GM12873 (cell line): Measurements from ENCODE around the gene TUBGCP6.

Source experiments
- TF ChIP-seq, protein P1 (sequence below): IDR thresholded peaks from 2 replicates; pipeline ENCODE4 v1.5.1; 2012; ENCODE audit warnings: low read depth, mild to moderate bottlenecking, moderate library complexity, low read length, control low read depth; ENCODE audit not compliant: insufficient read depth; ENCODE audit errors: missing control alignments

TUBGCP6 gene

DNA sequence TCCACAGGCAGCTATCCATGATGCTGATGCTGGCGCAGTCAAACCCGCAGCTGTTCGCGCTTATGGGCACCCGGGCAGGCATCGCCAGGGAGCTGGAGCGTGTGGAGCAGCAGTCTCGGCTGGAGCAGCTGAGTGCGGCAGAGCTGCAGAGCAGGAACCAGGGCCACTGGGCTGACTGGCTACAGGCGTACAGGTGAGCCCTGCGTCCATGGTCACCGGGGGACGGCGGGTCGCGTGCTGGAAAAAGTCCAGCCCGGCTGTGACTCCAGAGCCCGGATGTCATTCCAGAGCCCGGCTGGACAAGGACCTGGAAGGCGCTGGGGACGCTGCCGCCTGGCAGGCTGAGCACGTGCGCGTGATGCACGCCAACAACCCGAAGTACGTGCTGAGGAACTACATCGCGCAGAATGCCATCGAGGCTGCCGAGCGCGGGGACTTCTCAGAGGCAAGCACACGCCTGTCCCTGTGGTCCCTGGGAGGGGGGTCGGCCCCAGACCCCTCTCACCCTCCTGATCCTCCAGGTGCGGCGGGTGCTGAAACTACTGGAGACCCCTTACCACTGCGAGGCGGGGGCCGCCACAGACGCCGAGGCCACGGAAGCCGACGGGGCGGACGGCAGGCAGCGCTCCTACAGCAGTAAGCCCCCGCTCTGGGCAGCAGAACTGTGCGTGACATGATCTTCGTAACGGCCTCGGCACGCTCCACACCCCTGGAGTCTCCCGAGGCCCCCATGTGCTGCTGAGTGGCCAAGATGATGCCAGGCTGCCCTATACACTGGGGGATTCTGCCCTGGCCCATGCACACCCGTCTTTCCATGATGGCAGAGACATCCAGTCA lies 27.9 kb downstream of the TUBGCP6 start:
- TF ChIP-seq, protein P1, sequence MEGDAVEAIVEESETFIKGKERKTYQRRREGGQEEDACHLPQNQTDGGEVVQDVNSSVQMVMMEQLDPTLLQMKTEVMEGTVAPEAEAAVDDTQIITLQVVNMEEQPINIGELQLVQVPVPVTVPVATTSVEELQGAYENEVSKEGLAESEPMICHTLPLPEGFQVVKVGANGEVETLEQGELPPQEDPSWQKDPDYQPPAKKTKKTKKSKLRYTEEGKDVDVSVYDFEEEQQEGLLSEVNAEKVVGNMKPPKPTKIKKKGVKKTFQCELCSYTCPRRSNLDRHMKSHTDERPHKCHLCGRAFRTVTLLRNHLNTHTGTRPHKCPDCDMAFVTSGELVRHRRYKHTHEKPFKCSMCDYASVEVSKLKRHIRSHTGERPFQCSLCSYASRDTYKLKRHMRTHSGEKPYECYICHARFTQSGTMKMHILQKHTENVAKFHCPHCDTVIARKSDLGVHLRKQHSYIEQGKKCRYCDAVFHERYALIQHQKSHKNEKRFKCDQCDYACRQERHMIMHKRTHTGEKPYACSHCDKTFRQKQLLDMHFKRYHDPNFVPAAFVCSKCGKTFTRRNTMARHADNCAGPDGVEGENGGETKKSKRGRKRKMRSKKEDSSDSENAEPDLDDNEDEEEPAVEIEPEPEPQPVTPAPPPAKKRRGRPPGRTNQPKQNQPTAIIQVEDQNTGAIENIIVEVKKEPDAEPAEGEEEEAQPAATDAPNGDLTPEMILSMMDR, result no peak

DNA sequence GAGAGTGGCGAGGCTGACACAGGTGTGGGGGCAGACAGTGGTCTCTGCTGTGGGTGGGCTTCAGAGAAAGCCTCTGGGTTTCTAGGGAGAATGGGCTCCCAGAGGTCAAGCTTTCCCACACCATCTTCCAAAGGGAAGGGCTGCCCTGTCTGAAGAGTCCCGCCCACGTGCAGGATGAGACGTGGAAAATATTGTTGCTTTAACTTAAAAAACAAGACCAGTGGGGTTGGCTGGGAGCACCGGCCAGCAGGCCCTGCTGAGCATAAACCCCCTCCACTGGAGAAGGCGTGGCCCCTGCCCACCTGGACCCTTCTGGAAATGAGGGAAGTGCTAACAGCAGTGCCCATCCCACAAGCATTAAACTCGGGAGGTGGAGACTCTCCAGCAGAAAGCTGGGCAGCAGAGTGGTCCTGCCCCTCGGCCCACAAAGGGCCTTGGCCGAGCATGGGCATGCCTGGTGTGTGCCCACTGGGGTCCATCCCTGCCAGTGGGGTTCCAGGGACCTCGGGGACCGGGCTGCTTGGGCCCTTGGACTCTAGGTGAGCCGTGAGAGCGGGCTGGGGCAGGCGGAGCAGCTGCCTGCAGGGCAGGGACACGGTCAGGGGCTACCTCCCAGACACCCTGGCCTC lies 28.7 kb downstream of the TUBGCP6 start:
- TF ChIP-seq, protein P1, result no peak

DNA sequence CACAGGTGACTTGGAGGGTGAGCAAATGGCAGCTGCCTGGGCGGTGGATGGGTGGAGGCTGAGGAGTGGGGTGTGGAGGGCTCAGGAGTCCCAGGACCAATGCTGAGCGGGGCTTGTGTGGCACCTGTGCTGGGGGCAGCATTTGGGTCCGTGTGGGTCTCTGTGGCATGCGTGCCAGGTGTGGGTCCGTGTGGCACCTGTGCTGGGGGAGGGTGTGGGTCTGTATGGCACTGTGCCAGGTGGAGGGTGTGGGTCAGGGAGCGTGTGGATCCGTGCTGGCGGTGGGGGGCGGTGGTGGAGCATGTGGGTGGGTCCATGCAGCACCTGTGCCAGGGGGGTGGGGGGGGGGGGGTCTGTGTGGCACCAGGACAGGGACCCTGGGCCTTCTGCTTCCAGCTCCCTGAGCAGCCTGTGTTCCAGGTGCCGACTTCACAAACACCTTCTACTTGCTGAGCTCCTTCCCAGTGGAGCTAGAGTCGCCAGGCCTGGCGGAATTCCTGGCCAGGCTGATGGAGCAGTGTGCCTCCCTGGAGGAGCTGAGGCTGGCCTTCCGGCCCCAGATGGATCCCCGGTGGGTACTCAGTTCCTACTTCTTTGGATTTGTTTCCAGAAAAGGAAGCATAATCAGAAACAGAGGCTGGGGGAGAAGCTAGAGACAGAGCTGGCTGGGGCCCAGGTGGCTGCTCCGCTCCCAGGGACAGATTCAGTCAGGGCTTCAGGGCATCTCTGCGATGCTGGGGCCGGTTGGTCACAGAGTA lies 29.3 kb downstream of the TUBGCP6 start:
- TF ChIP-seq, protein P1, result no peak

DNA sequence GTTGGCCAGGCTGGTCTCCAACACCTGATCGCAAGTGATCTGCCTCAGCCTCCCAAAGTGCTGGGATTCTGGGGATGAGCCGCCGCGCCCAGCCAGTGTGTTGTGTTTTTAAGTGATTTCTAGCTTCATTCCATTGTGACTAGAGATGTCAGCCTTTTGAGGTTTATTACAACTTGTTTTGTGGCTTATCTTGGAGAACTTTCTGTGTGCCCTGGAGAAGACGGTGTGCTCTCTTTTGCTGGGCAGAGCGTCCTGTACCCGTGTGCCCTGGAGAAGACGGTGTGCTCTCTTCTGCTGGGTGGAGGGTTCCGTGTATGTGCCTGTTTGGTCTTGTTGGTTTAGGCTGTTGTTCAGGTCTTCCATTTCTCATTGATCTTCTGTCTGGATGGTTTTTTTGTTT lies 31.6 kb downstream of the TUBGCP6 start:
- TF ChIP-seq, protein P1, result no peak

DNA sequence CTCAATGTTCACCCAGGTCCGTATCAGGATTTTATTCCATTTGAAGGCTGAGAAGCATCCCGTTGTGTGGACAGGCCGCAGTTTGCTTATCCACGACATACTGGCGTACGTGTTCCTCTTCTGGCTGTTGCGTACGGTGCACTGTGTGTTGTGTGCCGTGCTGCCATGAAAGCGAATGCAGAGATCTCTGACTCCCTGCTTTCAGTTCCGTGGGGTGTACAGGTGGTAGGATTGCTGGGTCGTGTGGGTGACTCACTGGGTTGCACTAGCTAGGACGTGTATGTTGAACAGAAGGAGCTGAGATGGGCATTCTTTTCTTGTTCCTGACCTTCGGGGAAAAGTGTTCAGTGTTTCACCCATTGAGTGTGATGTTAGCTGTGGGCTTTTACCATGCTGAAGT lies 33.7 kb downstream of the TUBGCP6 start:
- TF ChIP-seq, protein P1, result no peak

DNA sequence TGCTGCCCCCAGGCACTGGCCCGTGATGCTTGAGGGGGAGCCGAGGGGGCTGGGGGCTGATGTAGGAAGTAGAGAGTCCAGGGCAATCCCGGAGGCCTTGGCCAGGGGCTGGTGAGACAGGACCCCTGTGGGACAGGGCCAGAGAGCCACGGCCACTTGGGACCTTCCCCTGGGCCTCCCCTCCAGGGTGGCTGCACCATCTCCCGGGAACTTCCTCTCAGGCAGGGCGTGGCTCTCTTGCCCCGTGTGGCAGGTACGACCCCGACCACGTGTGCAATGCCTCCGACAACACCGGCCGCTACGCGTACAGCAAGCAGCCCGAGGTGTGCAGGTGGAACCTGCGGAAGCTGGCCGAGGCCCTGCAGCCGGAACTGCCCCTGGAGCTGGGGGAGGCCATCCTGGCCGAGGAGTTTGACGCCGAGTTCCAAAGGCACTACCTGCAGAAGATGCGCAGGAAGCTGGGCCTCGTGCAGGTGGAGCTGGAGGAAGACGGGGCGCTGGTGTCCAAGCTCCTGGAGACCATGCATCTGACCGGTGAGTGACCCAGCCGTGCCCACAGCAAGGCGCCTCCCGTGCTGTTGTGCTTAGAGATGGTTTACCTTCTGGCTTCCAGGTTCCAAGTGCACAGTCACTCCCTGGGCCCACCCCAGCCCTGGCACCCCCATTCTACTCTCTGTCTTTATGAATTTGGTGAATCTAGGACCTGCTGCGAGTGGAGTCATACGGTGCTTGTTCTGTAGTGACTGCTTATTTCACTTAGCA lies 34.3 kb downstream of the TUBGCP6 start:
- TF ChIP-seq, protein P1, result no peak
